DMS153 treated with DMSO at 0.1 percent for 48 hours (cell line): ENCODE results near the gene TPCN2.

Experiments
- DNase-seq: peaks from one replicate; lab custom pipeline; 2025; ENCODE audit not compliant: unreplicated experiment; lab: John Stamatoyannopoulos, UW

The TPCN2 gene

DNA sequence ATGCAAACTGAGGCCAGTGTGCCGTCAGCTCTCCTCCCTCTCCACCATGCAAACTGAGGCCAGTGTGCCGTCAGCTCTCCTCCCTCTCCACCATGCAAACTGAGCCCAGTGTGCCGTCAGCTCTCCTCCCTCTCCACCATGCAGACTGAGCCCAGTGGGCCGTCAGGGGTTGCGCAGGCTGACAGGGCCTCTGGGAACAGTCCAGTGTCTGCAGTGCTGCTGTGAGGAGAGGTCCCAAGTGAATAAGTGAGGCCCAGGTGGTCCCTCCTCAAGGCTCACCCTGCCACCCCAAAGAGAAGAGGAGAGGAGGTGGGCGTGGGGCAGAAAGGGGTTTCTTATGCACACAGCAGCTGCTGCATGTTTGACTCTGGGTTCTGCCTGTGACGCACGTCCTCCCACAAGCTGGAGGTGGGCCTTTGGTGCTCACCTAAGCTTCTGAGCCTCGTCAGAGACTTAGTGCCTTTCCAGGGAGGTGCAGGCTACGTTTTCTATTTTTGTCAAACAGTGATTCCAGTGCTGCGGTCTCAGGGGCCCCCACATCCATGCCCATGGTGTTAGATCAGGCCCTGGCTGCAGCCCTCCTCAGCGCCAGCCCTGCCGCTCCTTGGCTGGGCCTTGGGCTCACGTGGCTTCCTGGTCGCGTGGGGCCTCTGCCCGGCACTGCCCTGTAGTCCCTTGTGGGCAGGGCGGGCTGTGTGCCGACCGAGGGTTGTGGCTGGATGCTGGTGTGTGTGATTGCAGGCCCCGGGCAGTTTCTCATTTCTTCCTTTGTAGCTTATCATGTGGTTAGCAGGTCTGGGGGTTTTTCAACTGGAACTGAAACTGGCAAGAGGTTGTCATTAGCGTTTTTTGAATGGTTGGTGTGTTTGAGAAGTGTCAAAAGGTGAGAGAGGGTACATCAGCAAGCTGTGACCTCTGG lies 7.1 kb downstream of the TPCN2 start:
- no peak for DNase-seq

GRCh38 chr11:69057236-69057635 lies 8.5 kb downstream of the TPCN2 start:
- no peak for DNase-seq

DNA sequence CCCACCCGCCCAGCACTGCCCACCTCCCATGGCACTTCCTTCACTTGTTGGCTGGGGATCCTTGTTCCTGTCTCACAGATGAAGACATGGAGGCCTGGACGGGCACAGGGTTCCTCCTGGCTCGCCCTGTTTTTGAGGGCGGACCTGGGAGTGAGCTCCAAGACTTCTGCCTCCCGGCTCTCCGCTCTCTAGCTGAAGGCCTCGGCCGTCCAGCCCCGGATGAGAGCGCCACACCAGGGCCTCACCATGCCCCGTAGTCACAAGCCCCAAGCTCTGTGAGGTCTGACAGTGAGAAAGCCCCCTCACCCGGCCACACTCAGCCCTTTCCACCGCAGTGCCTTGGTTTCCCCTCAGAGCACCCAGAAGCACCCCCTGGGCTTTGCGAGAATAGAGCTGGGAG lies 9.1 kb downstream of the TPCN2 start:
- DNase-seq: no peak

GRCh38 chr11:69058511-69059270 lies 10.0 kb downstream of the TPCN2 start:
- no peak for DNase-seq

- DNase-seq: no peak
Measured at GRCh38 chr11:69059429-69059828, 10.7 kb downstream of the TPCN2 start.

DNA sequence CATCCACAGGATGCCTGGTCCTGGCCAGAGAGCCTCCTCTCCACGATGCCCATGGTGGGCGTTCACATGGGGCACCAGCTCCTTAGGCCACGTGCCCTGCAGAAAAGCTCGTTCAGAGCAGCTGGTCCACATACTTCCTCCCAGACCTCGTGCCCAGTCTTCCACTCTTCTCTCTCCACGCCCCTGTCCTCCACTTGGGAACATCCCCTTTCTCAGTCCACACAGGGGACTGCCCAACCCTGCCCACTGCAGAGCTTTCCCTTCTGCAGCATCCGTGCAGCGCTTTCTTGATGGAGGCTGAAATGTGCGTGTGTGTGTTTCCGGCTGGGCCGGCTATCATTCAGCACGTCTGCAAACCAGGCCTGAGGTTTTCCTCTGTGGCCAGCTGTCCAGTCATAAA lies 11.3 kb downstream of the TPCN2 start:
- no peak for DNase-seq

DNA sequence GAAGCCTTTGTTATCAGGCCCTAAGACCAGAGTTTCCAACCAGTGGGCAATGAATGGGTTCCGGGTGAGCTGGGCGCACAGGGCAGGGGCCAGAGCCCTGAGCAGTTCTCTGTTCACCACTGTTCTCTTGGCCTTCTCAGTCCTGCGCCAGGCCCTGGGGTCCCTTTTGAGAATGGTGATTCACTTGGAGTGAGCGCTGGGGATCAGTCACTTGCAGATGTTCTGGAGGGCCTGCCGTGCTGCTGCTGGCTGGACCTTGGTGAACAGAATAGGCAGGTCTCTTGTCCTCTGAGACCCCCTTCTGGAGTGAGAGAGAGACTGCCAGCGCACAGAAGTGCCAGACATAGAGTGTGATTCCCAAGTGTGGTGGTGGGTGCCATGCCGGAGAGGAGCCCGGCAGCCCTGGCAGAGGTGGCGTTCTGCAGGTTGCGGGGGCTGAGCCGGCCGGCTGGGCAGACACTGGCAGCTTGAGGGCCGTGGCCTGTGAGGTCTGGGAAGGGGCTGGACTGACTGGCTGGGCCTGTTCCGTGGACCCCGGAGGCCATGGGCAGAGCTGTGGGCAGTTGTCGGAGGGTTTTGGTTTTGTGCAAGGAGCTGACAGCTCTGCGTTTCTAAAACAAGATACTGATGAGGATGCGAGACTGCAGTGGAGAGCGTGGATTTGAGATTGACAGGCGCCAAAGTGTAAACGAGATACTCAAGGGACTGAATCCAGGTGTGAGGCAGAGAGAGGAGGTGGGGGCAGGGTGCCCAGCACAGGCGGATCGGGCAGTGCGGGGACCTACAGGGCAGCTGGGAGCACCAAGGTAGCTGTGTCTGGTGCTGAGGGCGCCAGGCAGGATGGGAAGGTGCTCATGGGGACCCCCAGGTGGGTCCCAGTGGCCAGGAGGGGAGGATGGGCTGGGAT lies 12.3 kb downstream of the TPCN2 start:
- no peak for DNase-seq

DNA sequence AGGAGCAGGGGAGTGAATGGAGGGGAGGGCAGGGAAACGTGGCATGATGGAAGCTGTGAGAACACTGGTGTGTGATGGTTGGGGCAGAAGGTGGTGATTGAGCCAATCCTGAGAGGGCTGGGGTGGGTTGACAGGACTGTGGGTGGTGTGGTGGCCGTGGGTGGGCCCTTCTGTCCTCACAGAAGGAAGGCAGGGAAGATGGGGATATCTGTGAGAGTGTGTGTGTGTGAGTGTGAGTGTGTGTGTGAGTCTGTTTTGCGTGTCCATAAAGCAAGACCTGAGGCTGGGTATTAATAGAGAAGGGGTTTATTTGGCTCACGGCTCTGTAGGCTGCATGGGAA lies 13.0 kb downstream of the TPCN2 start:
- no peak for DNase-seq

DNA sequence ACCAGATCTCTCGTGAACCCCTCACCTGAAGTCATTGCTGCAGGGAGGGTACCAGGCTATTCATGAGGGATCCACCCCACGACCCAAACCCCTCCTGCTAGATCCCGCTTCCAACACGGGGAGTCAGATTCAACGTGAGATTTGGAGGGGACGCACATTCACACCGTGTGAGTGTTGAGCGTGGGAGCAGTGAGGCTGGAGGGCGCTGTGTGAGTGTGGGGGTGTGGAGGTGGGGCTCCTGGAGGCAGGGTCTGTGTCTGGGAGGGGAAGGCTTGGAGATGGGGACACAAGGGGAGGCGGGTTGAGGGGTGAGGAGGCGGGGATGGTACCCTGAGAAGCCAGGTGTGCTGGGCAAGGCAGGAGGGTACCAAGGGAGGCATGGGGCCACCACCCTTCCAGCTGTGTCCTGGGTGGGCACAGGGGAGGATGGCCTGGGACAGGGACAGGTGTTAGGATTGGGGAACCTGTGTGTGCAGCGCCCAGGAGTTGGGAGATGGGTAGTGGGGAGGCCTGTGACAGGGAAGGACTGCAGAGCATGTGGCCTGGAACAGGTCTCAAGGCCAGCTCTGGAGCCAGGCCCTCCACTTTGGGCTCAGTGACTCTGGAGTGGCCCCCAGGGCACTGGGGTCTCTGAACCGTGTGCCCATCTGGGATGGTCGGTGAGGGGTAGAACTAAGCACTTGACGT lies 13.6 kb downstream of the TPCN2 start:
- DNase-seq: no peak

DNA sequence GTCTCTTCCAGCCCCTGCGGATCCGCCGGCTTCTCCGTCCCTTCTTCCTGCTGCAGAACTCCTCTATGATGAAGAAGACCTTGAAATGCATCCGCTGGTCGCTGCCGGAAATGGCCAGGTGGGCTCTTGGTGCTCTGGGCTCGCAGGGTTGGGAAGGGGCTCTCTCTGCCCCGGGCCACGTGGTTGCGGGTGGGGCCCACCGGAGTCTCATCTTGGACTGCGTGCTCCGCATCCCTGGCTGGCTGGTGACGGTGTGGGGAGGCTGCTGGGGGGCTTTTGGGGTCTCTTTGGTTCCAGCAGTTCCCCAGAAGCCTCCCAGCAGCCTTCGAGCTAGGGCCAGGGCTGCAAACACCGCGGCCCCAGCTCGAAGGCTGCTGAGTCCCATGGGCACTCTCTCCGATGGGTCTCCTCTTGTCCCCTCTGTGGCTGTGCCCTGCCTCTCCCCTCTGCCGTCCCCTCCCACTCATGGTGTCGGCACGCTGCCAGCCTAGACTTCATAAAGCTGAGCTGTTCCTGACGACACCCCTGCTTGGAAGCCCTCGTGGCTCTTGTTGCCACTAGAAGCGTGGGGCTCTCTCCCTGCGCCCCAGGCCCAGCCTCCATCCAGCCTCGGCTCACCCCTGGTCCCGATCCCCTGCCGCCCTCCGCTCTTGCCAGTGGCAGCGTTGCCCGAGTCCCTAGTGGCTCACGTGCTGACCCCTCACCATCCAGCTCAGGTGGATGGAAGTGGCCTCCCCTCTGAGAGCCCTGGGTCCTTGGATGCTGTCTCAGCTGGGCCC lies 14.3 kb downstream of the TPCN2 start:
- DNase-seq: no peak

- DNase-seq: no peak
Measured at GRCh38 chr11:69063652-69064260, 15.0 kb downstream of the TPCN2 start.

DNA sequence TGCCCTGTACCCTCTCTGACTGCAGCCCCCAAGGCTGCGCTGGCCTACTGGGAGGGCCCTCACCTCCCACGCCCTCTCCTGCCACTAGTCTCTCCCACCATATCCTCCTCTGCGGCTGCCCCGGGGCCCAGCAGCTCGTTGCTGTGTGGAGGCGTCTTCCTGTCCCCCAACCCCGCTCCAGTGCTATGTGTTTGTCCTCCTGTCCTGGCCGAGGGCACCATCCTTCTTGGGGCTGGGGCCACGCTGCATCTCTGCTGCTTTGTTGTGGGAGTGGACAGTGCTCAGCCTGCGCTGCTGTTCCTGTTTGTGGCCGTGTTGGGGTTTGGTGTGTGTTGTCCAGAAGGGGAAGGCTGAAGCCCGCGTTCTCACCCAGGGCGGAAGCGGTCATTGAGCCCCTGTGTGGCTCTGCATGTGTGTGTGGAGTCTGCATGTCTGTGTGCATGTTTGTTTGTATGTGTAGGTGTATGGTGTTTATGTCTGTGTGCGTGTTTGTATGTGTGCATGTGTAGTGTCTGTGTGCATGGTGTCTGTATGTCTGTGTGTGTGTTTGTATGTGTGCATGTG lies 15.7 kb downstream of the TPCN2 start:
- no peak for DNase-seq

- no peak for DNase-seq
Measured at GRCh38 chr11:69065147-69065710, 16.5 kb downstream of the TPCN2 start.

GRCh38 chr11:69066122-69067112 lies 17.7 kb downstream of the TPCN2 start:
- DNase-seq: no peak

GRCh38 chr11:69067200-69067599 lies 18.5 kb downstream of the TPCN2 start:
- DNase-seq: no peak

- no peak for DNase-seq
Measured at GRCh38 chr11:69071086-69071800, 22.5 kb downstream of the TPCN2 start.

- DNase-seq: no peak
Measured at GRCh38 chr11:69071956-69072355, 23.2 kb downstream of the TPCN2 start.
